ENCODE data around the gene MAIP1.
A peak's percentile ranks its signal among the peaks of the same experiment; 100 is the strongest.

The MAIP1 gene

GRCh38 chr2:199979832-199980628, 24.6 kb downstream of the MAIP1 start:
- no peak overlapping the region for H3K27ac ChIP-seq (ENCODE audit: low read length, poor library complexity, severe bottlenecking)
- WGBS: 13% methylated on average over 10 of the region's 12 CpGs

GRCh38 chr2:199982126-199982843, 26.9 kb downstream of the MAIP1 start:
- H2BK120ac ChIP-seq (ENCODE audit: low read depth, low read length): peak overlapping the region; percentile 61
- DNase-seq: no peak
- peak overlapping the region; percentile 61 to 72 for H3K18ac ChIP-seq (ENCODE audit: low read depth in 1 of 2, low read length in 2 of 2)
- no peak overlapping the region for H4K8ac ChIP-seq (ENCODE audit: low read length)
- H3K23ac ChIP-seq (ENCODE audit: low read length in 2 of 2): no peak overlapping the region
- H3K9me3 ChIP-seq (ENCODE audit: control insufficient read depth, low read length): no peaks in the 10 kb centered on the region
- H3K4me2 ChIP-seq (ENCODE audit: low read length, poor library complexity, severe bottlenecking): no peak overlapping the region
- H3K9ac ChIP-seq (ENCODE audit: low read length): no peak overlapping the region
- no peaks in the 10 kb centered on the region for H3K36me3 ChIP-seq (ENCODE audit: control insufficient read depth in 1 of 2, insufficient read depth in 2 of 2, low read depth in 1 of 2, low read length in 2 of 2)
- H3K27ac ChIP-seq (ENCODE audit: low read length, poor library complexity, severe bottlenecking): peak overlapping the region; percentile 43
- H2BK5ac ChIP-seq (ENCODE audit: low read depth, low read length, poor library complexity, severe bottlenecking): no peak overlapping the region
- H3K4me1 ChIP-seq (ENCODE audit: control insufficient read depth, insufficient read depth, low read depth, low read length): peaks cover 4% of the 10 kb centered on the region
- no peaks in the 10 kb centered on the region for H3K27me3 ChIP-seq (ENCODE audit: control insufficient read depth in 1 of 2, insufficient read depth in 1 of 2, low read length in 2 of 2)
- H2BK12ac ChIP-seq (ENCODE audit: low read length in 2 of 2): no peak overlapping the region
- peak overlapping the region in 1 of 2 experiments; percentile 24 for H3K4ac ChIP-seq (ENCODE audit: low read depth in 1 of 2, low read length in 2 of 2)
- no peak overlapping the region for H2AFZ ChIP-seq (ENCODE audit: low read depth, low read length)
- H3K14ac ChIP-seq (ENCODE audit: low read length in 2 of 2): no peak overlapping the region
- peak overlapping the region; percentile 37 for H4K91ac ChIP-seq (ENCODE audit: low read length)
- H3K4me3 ChIP-seq (ENCODE audit: insufficient read depth in 1 of 2, low read depth in 1 of 2, low read length in 2 of 2): no peak overlapping the region
- no peak overlapping the region for H2BK15ac ChIP-seq (ENCODE audit: low read depth, poor library complexity, severe bottlenecking)
- H3K79me1 ChIP-seq (replicated peaks; ENCODE audit: low read length, poor library complexity, severe bottlenecking): peaks cover 2% of the 10 kb centered on the region
- H2AK5ac ChIP-seq (ENCODE audit: low read length, severe bottlenecking): no peak overlapping the region
- 68% methylated on average over 5 of the region's 5 CpGs for WGBS

More at GRCh38 chr2:199979832-199980628, 24.6 kb downstream of the MAIP1 start:
- Histone ChIP-seq H3K9ac (ENCODE audit: low read length) (peak overlapping the region; percentile 76), H3K4me3 (ENCODE audit: insufficient read depth in 1 of 2, low read depth in 1 of 2, low read length in 2 of 2) (peak overlapping the region in 1 of 2 experiments; percentile 68), H3K79me1 (replicated peaks; ENCODE audit: low read length, poor library complexity, severe bottlenecking) (peaks cover 2% of the 10 kb centered on the region), H2AK5ac (ENCODE audit: low read length, severe bottlenecking) (no peak overlapping the region), H3K27me3 (ENCODE audit: control insufficient read depth in 1 of 2, insufficient read depth in 1 of 2, low read length in 2 of 2) (no peaks in the 10 kb centered on the region), H3K14ac (ENCODE audit: low read length in 2 of 2) (no peak overlapping the region), H2BK15ac (ENCODE audit: low read depth, poor library complexity, severe bottlenecking) (no peak overlapping the region), H3K23ac (ENCODE audit: low read length in 2 of 2) (no peak overlapping the region), H3K4me1 (ENCODE audit: control insufficient read depth, insufficient read depth, low read depth, low read length) (peaks cover 4% of the 10 kb centered on the region), H2BK120ac (ENCODE audit: low read depth, low read length) (no peak overlapping the region), H3K18ac (ENCODE audit: low read depth in 1 of 2, low read length in 2 of 2) (peak overlapping the region in 1 of 2 experiments; percentile 35), H3K36me3 (ENCODE audit: control insufficient read depth in 1 of 2, insufficient read depth in 2 of 2, low read depth in 1 of 2, low read length in 2 of 2) (no peaks in the 10 kb centered on the region), H2AFZ (ENCODE audit: low read depth, low read length) (no peak overlapping the region), H2BK5ac (ENCODE audit: low read depth, low read length, poor library complexity, severe bottlenecking) (no peak overlapping the region), H3K9me3 (ENCODE audit: control insufficient read depth, low read length) (no peaks in the 10 kb centered on the region), H3K4ac (ENCODE audit: low read depth in 1 of 2, low read length in 2 of 2) (no peak overlapping the region), H4K8ac (ENCODE audit: low read length) (peak overlapping the region; percentile 41), H2BK12ac (ENCODE audit: low read length in 2 of 2) (peak overlapping the region in 1 of 2 experiments; percentile 65), H4K91ac (ENCODE audit: low read length) (no peak overlapping the region), H3K4me2 (ENCODE audit: low read length, poor library complexity, severe bottlenecking) (peak overlapping the region; percentile 50)
- DNase-seq: peak; percentile 81

- Histone ChIP-seq H3K27me3 (ENCODE audit: control insufficient read depth in 1 of 2, insufficient read depth in 1 of 2, low read length in 2 of 2) (no peaks in the 10 kb centered on the region), H2BK120ac (ENCODE audit: low read depth, low read length) (no peak overlapping the region), H3K27ac (ENCODE audit: low read length, poor library complexity, severe bottlenecking) (no peak overlapping the region), H2BK15ac (ENCODE audit: low read depth, poor library complexity, severe bottlenecking) (no peak overlapping the region), H2BK12ac (ENCODE audit: low read length in 2 of 2) (no peak overlapping the region), H3K23ac (ENCODE audit: low read length in 2 of 2) (no peak overlapping the region), H3K36me3 (ENCODE audit: control insufficient read depth in 1 of 2, insufficient read depth in 2 of 2, low read depth in 1 of 2, low read length in 2 of 2) (no peaks in the 10 kb centered on the region), H3K9me3 (ENCODE audit: control insufficient read depth, low read length) (no peaks in the 10 kb centered on the region), H2AFZ (ENCODE audit: low read depth, low read length) (no peak overlapping the region), H3K4me2 (ENCODE audit: low read length, poor library complexity, severe bottlenecking) (no peak overlapping the region), H3K18ac (ENCODE audit: low read depth in 1 of 2, low read length in 2 of 2) (no peak overlapping the region), H3K79me1 (replicated peaks; ENCODE audit: low read length, poor library complexity, severe bottlenecking) (peaks cover 2% of the 10 kb centered on the region), H3K4me3 (ENCODE audit: insufficient read depth in 1 of 2, low read depth in 1 of 2, low read length in 2 of 2) (no peak overlapping the region), H2BK5ac (ENCODE audit: low read depth, low read length, poor library complexity, severe bottlenecking) (no peak overlapping the region), H3K9ac (ENCODE audit: low read length) (no peak overlapping the region), H2AK5ac (ENCODE audit: low read length, severe bottlenecking) (no peak overlapping the region), H3K4me1 (ENCODE audit: control insufficient read depth, insufficient read depth, low read depth, low read length) (peaks cover 4% of the 10 kb centered on the region), H4K91ac (ENCODE audit: low read length) (no peak overlapping the region), H3K14ac (ENCODE audit: low read length in 2 of 2) (no peak overlapping the region), H3K4ac (ENCODE audit: low read depth in 1 of 2, low read length in 2 of 2) (no peak overlapping the region), H4K8ac (ENCODE audit: low read length) (no peak overlapping the region)
- DNase-seq: no peak
- 50% methylated on average over 1 of the region's 1 CpG for WGBS
These were observed 28.2 kb downstream of the MAIP1 start for GRCh38 chr2:199983534-199983933.

GRCh38 chr2:199984159-199984558, 28.8 kb downstream of the MAIP1 start:
- Histone ChIP-seq H3K27me3 (ENCODE audit: control insufficient read depth in 1 of 2, insufficient read depth in 1 of 2, low read length in 2 of 2) (no peaks in the 10 kb centered on the region), H3K9ac (ENCODE audit: low read length) (no peak overlapping the region), H2AFZ (ENCODE audit: low read depth, low read length) (no peak overlapping the region), H4K8ac (ENCODE audit: low read length) (no peak overlapping the region), H3K4ac (ENCODE audit: low read depth in 1 of 2, low read length in 2 of 2) (no peak overlapping the region), H3K14ac (ENCODE audit: low read length in 2 of 2) (no peak overlapping the region), H2BK12ac (ENCODE audit: low read length in 2 of 2) (peak overlapping the region in 1 of 2 experiments; percentile 57), H3K4me3 (ENCODE audit: insufficient read depth in 1 of 2, low read depth in 1 of 2, low read length in 2 of 2) (no peak overlapping the region), H3K4me1 (ENCODE audit: control insufficient read depth, insufficient read depth, low read depth, low read length) (peaks cover 3% of the 10 kb centered on the region), H3K79me1 (replicated peaks; ENCODE audit: low read length, poor library complexity, severe bottlenecking) (no peaks in the 10 kb centered on the region), H3K9me3 (ENCODE audit: control insufficient read depth, low read length) (no peaks in the 10 kb centered on the region), H3K4me2 (ENCODE audit: low read length, poor library complexity, severe bottlenecking) (no peak overlapping the region), H3K27ac (ENCODE audit: low read length, poor library complexity, severe bottlenecking) (no peak overlapping the region), H3K18ac (ENCODE audit: low read depth in 1 of 2, low read length in 2 of 2) (peak overlapping the region in 1 of 2 experiments; percentile 60), H3K23ac (ENCODE audit: low read length in 2 of 2) (no peak overlapping the region), H3K36me3 (ENCODE audit: control insufficient read depth in 1 of 2, insufficient read depth in 2 of 2, low read depth in 1 of 2, low read length in 2 of 2) (no peaks in the 10 kb centered on the region), H2BK120ac (ENCODE audit: low read depth, low read length) (no peak overlapping the region), H2BK5ac (ENCODE audit: low read depth, low read length, poor library complexity, severe bottlenecking) (no peak overlapping the region), H2BK15ac (ENCODE audit: low read depth, poor library complexity, severe bottlenecking) (no peak overlapping the region), H2AK5ac (ENCODE audit: low read length, severe bottlenecking) (no peak overlapping the region), H4K91ac (ENCODE audit: low read length) (no peak overlapping the region)
- WGBS: 64% methylated on average over 4 of the region's 4 CpGs
- DNase-seq: no peak
